HEK293T (cell line): ENCODE data around the gene RIT2.

Experiments
- CTCF ChIA-PET: fragments of 350-600 bp; formaldehyde crosslinking; extraction: SDS; loops from one replicate; lab custom pipeline; 2021; ENCODE audit warnings: antibody characterized with exemption, inconsistent platforms; lab: Yijun Ruan, JAX
- POLR2A ChIA-PET: fragments of 350-600 bp; formaldehyde crosslinking; extraction: SDS; loops from one replicate; lab custom pipeline; 2020; ENCODE audit warnings: antibody characterized with exemption, inconsistent platforms; lab: Yijun Ruan, JAX
- DNase-seq: peaks from one replicate; pipeline ENCODE4 v3.0.0; 2012; ENCODE audit warnings: mixed read lengths; ENCODE audit errors: extremely low spot score
- ARNT ChIP-seq: fragments of 450-650 bp; IDR thresholded peaks from 2 replicates; pipeline ENCODE4 v1.6.1; 2017; ENCODE audit warnings: mild to moderate bottlenecking
- BHLHE40 ChIP-seq: fragments of 450-650 bp; IDR thresholded peaks from 2 replicates; pipeline ENCODE4 v1.6.1; 2016; ENCODE audit warnings: mild to moderate bottlenecking, moderate library complexity, borderline replicate concordance
- CTBP1 ChIP-seq: fragments of 450-650 bp; IDR thresholded peaks from 2 replicates; pipeline ENCODE4 v1.6.1; 2016; ENCODE audit warnings: borderline replicate concordance
- ELF4 ChIP-seq: fragments of 450-650 bp; IDR thresholded peaks from 2 replicates; pipeline ENCODE4 v1.6.1; 2017; ENCODE audit warnings: antibody characterized with exemption
- FOXA1 ChIP-seq: fragments of 450-650 bp; IDR thresholded peaks from 2 replicates; pipeline ENCODE4 v1.6.1; 2016; ENCODE audit warnings: mild to moderate bottlenecking
- FOXK2 ChIP-seq: fragments of 450-650 bp; IDR thresholded peaks from 2 replicates; pipeline ENCODE4 v1.6.1; 2016; ENCODE audit warnings: mild to moderate bottlenecking
- FOXM1 ChIP-seq: fragments of 450-650 bp; IDR thresholded peaks from 2 replicates; pipeline ENCODE4 v1.6.1; 2017; ENCODE audit warnings: mild to moderate bottlenecking, borderline replicate concordance
- HDGF ChIP-seq: fragments of 450-650 bp; IDR thresholded peaks from 2 replicates; pipeline ENCODE4 v1.6.1; 2017; ENCODE audit warnings: antibody characterized with exemption, borderline replicate concordance
- L3MBTL2 ChIP-seq: fragments of 450-650 bp; conservative IDR thresholded peaks from 2 replicates; pipeline ENCODE4 v1.6.1; 2016; ENCODE audit warnings: mild to moderate bottlenecking
- LEF1 ChIP-seq: fragments of 450-650 bp; IDR thresholded peaks from 2 replicates; pipeline ENCODE4 v1.6.1; 2017; ENCODE audit warnings: mild to moderate bottlenecking, borderline replicate concordance
- NFRKB ChIP-seq: fragments of 450-650 bp; IDR thresholded peaks from 2 replicates; pipeline ENCODE4 v1.6.1; 2016; ENCODE audit warnings: mild to moderate bottlenecking, moderate library complexity
- SP1 ChIP-seq: fragments of 450-650 bp; IDR thresholded peaks from 2 replicates; pipeline ENCODE4 v1.6.1; 2017
- SUZ12 ChIP-seq: fragments of 450-650 bp; IDR thresholded peaks from 2 replicates; pipeline ENCODE4 v1.6.1; 2016; ENCODE audit warnings: mild to moderate bottlenecking
- TARDBP ChIP-seq: fragments of 450-650 bp; IDR thresholded peaks from 2 replicates; pipeline ENCODE4 v1.6.1; 2016
- ZNF384 ChIP-seq: fragments of 450-650 bp; IDR thresholded peaks from 2 replicates; pipeline ENCODE4 v1.6.1; 2016
- TF ChIP-seq, protein P1 (sequence below): fragments of 450-650 bp; IDR thresholded peaks from 2 replicates; pipeline ENCODE4 v1.6.1; 2016

The RIT2 gene

DNA sequence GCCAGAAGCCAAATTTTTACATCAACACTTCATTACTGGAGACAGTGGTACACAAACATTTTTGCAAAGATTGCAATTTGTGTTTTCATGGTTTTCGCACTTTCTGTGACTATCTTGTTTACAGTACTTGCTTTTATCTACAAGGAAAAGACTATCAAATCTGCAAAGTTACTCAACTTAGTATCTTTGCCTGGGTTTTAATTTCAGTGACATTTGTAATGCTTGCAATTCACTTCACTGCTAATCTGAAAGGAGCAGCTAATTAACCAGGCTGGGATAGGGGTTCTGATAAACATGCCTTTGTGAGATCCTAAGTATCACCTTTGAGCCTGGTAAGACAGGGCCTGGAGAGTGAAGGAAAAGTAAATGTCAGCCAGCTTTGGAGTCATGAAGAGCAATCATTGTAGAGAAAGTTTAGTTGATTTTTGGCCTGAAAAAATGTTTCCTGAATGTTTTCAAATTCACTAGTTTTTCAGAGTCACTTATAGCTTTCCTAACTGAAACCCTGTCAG lies 194.2 kb downstream of the RIT2 start:
- CTCF ChIA-PET, result no interaction called here
- TF ChIP-seq FOXA1, result no peak
- no peak for TF ChIP-seq LEF1
- TF ChIP-seq, protein P1, sequence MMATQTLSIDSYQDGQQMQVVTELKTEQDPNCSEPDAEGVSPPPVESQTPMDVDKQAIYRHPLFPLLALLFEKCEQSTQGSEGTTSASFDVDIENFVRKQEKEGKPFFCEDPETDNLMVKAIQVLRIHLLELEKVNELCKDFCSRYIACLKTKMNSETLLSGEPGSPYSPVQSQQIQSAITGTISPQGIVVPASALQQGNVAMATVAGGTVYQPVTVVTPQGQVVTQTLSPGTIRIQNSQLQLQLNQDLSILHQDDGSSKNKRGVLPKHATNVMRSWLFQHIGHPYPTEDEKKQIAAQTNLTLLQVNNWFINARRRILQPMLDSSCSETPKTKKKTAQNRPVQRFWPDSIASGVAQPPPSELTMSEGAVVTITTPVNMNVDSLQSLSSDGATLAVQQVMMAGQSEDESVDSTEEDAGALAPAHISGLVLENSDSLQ, result no peak
- TF ChIP-seq CTBP1, result no peak
- TF ChIP-seq L3MBTL2, result no peak
- no peak for TF ChIP-seq NFRKB
- TF ChIP-seq BHLHE40, result no peak
- no peak for TF ChIP-seq HDGF
- TF ChIP-seq ARNT, result no peak
- TF ChIP-seq ELF4, result no peak
- no peak for TF ChIP-seq FOXK2
- TF ChIP-seq FOXM1, result no peak
- TF ChIP-seq SUZ12, result no peak
- no peak for TF ChIP-seq SP1
- TF ChIP-seq ZNF384, result no peak
- TF ChIP-seq TARDBP, result no peak
- POLR2A ChIA-PET, result no interaction called here

DNA sequence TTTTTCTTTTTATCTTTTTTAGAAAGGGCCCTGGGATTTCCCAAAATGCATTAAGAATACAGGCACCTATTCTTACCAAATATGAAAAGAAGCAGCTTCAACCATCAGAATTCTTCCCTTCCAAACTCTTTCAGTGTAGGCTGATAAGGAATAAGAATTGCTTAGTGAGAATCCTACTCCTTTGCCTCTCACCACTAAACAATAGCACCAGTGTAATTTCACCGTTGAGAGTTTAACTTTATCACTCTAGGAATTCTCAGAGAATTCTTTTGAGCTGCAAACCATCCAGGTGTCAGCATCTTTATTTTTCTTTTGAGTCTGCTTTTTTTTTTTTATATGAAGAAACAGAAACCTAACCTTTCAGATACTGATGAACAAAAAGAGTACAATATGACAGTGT lies 194.9 kb downstream of the RIT2 start:
- ChIA-PET CTCF (no interaction called here), POLR2A (no interaction called here)
- TF ChIP-seq FOXK2 (no peak), ELF4 (no peak), FOXA1 (no peak), L3MBTL2 (no peak), CTBP1 (no peak), SUZ12 (no peak), LEF1 (no peak), TARDBP (no peak), FOXM1 (no peak), HDGF (no peak), SP1 (no peak), ARNT (no peak)
- DNase-seq, result no peak

More for the DNA sequence above, 194.2 kb downstream of the RIT2 start:
- DNase-seq, result no peak

DNA sequence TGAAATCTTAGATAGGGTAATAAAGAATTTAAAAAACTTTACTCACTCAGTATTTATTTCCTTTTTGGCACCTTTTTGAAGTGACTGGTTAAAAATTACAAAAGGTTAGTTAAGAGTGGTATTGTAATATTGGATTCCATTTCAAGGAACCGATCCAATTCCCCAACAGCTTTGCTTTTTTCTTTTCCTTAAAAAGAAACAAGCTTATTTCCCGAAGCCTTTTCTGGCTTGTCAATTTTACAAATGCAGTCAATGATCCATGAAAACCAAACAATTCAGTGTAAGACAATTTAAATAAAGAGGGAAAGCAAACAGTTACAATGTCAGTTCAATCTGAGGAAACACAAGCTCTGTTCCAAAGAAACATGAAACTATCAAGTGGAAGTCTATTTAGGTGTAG lies 200.2 kb downstream of the RIT2 start:
- ChIA-PET POLR2A (no interaction called here), CTCF (interaction anchor here (0.6 kb wide), 1 partner anchor 26 kb away, joined by 3 read pairs; no protein-coding TSS in a partner anchor)
- DNase-seq, result no peak
- TF ChIP-seq, protein P1, result no peak

DNA sequence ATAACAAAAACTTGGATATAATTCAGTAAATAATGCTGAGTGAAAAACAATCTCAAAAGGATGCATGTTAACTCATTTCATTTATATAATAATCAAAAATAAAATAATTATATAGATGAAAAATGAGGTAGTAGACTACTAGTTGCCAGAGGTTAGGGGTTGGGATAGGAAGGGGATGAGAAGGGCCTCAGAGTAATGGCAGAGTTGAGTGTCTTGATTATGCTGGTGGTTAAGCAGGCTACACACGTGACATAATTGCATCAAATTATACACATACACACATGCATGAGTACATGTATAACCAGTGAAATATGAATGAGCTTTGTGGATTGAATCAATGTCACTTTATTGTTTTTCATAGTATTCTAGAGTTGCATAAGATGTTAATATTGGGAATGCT lies 201.0 kb downstream of the RIT2 start:
- ChIA-PET CTCF (no interaction called here), POLR2A (no interaction called here)
- TF ChIP-seq LEF1, result no peak
- no peak for TF ChIP-seq CTBP1
- no peak for TF ChIP-seq FOXK2
- TF ChIP-seq SP1, result no peak
- TF ChIP-seq ELF4, result no peak
- no peak for TF ChIP-seq BHLHE40
- TF ChIP-seq FOXA1, result no peak
- TF ChIP-seq, protein P1, result no peak
- no peak for TF ChIP-seq ARNT
- no peak for TF ChIP-seq NFRKB
- no peak for TF ChIP-seq ZNF384
- no peak for TF ChIP-seq SUZ12
- TF ChIP-seq HDGF, result no peak
- no peak for TF ChIP-seq FOXM1
- no peak for TF ChIP-seq L3MBTL2
- TF ChIP-seq TARDBP, result no peak
- DNase-seq, result no peak

DNA sequence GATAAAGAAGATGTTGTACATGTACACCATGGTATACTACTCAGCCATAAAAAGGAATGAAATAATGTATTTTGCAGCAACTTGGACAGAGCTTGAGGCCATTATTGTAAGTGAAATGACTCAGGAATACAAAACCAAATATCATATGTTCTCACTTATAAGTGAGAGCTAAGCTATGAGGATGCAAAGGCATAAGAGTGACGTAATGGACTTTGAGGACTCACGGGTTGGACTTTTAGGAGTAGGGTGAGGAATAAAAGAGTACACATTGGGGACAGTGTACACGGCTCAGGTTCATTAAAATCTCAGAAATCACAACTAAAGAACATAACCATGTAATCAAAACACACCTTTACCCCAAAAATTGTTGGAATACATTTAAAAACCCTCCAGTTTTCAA lies 206.4 kb downstream of the RIT2 start:
- ChIA-PET CTCF (no interaction called here), POLR2A (no interaction called here)
- DNase-seq, result no peak
- TF ChIP-seq LEF1 (no peak), ZNF384 (no peak), HDGF (no peak), ELF4 (no peak), NFRKB (no peak), L3MBTL2 (no peak)
- TF ChIP-seq, protein P1, result no peak

DNA sequence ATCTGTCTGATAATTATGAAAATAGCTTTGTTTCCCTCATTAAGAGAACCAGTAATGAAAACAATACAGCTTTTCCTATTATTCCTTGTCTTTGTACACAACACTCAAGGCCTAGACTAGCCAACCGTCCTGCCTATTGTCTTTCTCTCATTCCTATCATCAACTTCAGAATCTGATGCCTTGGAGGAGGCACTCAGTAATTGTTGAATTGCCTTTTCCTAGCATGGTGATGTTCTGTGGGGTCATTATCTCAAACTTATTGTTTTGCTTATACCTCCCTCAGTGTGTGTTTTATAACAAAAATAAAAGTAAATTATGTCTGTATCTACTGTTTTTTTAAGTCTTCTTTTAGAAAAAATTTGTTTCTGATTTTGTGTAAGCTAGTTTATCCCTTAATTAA lies 208.7 kb downstream of the RIT2 start:
- TF ChIP-seq FOXK2 (no peak), HDGF (no peak)
- POLR2A ChIA-PET, result no interaction called here
- CTCF ChIA-PET, result interaction anchor here (0.6 kb wide), 1 partner anchor 483 kb away, joined by 3 read pairs; no protein-coding TSS in a partner anchor
- no peak for DNase-seq

DNA sequence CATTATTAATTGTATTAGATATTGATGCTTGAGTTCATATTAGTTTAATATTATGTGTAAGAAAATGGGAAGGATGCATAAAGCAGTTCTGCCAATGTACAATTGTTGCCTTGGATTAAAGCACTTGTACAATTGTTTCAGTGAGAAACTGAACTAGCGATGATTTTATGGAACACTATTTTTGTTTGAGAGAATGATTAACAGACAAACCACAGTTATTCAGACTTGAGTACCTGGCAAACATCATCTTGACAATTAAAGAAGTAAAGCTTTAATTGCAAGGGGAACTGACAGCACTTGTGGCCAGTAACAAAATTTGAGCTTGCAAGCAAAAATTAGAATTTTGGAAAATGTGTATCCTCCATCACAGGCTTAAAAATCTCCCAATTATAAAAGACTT lies 214.3 kb downstream of the RIT2 start:
- ChIA-PET POLR2A (no interaction called here), CTCF (no interaction called here)
- TF ChIP-seq HDGF, result no peak
- TF ChIP-seq LEF1, result no peak
- TF ChIP-seq NFRKB, result no peak
- no peak for TF ChIP-seq ZNF384
- TF ChIP-seq BHLHE40, result no peak
- no peak for DNase-seq
